Measurements from ENCODE around the gene NALCN. TPM values are rescaled to one million over a fixed set of nuclear protein-coding genes. Genes with fewer than 3 reads are reported as not detected.

Gene NALCN
- total and polyA plus RNA-seq, 2 of the 8 experiments (the other 6 are each of a cell fraction or from before 2014, with no cell fraction given): 0.26 to 0.54 TPM

- TF ChIP-seq, protein P1, sequence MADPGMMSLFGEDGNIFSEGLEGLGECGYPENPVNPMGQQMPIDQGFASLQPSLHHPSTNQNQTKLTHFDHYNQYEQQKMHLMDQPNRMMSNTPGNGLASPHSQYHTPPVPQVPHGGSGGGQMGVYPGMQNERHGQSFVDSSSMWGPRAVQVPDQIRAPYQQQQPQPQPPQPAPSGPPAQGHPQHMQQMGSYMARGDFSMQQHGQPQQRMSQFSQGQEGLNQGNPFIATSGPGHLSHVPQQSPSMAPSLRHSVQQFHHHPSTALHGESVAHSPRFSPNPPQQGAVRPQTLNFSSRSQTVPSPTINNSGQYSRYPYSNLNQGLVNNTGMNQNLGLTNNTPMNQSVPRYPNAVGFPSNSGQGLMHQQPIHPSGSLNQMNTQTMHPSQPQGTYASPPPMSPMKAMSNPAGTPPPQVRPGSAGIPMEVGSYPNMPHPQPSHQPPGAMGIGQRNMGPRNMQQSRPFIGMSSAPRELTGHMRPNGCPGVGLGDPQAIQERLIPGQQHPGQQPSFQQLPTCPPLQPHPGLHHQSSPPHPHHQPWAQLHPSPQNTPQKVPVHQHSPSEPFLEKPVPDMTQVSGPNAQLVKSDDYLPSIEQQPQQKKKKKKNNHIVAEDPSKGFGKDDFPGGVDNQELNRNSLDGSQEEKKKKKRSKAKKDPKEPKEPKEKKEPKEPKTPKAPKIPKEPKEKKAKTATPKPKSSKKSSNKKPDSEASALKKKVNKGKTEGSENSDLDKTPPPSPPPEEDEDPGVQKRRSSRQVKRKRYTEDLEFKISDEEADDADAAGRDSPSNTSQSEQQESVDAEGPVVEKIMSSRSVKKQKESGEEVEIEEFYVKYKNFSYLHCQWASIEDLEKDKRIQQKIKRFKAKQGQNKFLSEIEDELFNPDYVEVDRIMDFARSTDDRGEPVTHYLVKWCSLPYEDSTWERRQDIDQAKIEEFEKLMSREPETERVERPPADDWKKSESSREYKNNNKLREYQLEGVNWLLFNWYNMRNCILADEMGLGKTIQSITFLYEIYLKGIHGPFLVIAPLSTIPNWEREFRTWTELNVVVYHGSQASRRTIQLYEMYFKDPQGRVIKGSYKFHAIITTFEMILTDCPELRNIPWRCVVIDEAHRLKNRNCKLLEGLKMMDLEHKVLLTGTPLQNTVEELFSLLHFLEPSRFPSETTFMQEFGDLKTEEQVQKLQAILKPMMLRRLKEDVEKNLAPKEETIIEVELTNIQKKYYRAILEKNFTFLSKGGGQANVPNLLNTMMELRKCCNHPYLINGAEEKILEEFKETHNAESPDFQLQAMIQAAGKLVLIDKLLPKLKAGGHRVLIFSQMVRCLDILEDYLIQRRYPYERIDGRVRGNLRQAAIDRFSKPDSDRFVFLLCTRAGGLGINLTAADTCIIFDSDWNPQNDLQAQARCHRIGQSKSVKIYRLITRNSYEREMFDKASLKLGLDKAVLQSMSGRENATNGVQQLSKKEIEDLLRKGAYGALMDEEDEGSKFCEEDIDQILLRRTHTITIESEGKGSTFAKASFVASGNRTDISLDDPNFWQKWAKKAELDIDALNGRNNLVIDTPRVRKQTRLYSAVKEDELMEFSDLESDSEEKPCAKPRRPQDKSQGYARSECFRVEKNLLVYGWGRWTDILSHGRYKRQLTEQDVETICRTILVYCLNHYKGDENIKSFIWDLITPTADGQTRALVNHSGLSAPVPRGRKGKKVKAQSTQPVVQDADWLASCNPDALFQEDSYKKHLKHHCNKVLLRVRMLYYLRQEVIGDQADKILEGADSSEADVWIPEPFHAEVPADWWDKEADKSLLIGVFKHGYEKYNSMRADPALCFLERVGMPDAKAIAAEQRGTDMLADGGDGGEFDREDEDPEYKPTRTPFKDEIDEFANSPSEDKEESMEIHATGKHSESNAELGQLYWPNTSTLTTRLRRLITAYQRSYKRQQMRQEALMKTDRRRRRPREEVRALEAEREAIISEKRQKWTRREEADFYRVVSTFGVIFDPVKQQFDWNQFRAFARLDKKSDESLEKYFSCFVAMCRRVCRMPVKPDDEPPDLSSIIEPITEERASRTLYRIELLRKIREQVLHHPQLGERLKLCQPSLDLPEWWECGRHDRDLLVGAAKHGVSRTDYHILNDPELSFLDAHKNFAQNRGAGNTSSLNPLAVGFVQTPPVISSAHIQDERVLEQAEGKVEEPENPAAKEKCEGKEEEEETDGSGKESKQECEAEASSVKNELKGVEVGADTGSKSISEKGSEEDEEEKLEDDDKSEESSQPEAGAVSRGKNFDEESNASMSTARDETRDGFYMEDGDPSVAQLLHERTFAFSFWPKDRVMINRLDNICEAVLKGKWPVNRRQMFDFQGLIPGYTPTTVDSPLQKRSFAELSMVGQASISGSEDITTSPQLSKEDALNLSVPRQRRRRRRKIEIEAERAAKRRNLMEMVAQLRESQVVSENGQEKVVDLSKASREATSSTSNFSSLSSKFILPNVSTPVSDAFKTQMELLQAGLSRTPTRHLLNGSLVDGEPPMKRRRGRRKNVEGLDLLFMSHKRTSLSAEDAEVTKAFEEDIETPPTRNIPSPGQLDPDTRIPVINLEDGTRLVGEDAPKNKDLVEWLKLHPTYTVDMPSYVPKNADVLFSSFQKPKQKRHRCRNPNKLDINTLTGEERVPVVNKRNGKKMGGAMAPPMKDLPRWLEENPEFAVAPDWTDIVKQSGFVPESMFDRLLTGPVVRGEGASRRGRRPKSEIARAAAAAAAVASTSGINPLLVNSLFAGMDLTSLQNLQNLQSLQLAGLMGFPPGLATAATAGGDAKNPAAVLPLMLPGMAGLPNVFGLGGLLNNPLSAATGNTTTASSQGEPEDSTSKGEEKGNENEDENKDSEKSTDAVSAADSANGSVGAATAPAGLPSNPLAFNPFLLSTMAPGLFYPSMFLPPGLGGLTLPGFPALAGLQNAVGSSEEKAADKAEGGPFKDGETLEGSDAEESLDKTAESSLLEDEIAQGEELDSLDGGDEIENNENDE (IDR thresholded peaks at IDR 0.05; ENCODE audit: insufficient replicate concordance, low read length): no peak
- TF ChIP-seq SAP30 (IDR thresholded peaks at IDR 0.05; ENCODE audit: insufficient read depth, insufficient replicate concordance, low read length) (no peak), CHD1 (IDR thresholded peaks at IDR 0.05; ENCODE audit: low read depth, low read length) (no peak), SIRT6 (IDR thresholded peaks at IDR 0.05; ENCODE audit: low read length) (no peak), TBP (IDR thresholded peaks at IDR 0.05; ENCODE audit: low read depth, low read length) (no peak), JUND (IDR thresholded peaks at IDR 0.05; ENCODE audit: low read length) (no peak), SP4 (IDR thresholded peaks at IDR 0.05; ENCODE audit: low read length) (no peak), RNF2 (IDR thresholded peaks at IDR 0.05; ENCODE audit: borderline replicate concordance, low read depth, low read length, missing control alignments, poor library complexity, severe bottlenecking) (no peak), NANOG (IDR thresholded peaks at IDR 0.05; ENCODE audit: insufficient read depth, low read depth, low read length, poor library complexity, severe bottlenecking) (no peak), FOSL1 (IDR thresholded peaks at IDR 0.05; ENCODE audit: insufficient read depth, low read depth, low read length) (no peak), TAF1 (IDR thresholded peaks at IDR 0.05; ENCODE audit: low read depth, low read length) (no peak), SP2 (IDR thresholded peaks at IDR 0.05; ENCODE audit: low read length) (no peak)
These were observed 199.2 kb downstream of the NALCN start (continued) for GRCh38 chr13:101217086-101217485.

Measured in H1 (cell line).